DND-41 (cell line): ENCODE data around the gene RPL36AL.
A peak's percentile ranks its signal among the peaks of the same experiment; 100 is the strongest.
"Not testable (repeated sequence)": the region's sequence is repeated elsewhere in the genome, so short reads cannot be mapped to it uniquely, and the experiment has no call there.

Experiments
- ATAC-seq: fragments of 200-7000 bp; cut with Tn5 transposase; 3 replicates; pipeline ENCODE4 v1.9.1; 2021; ENCODE audit warnings: low read depth; ENCODE audit not compliant: insufficient read depth
- DNase-seq: peaks from one replicate; pipeline ENCODE4 v3.0.0-alpha.2; 2020
- H2AFZ ChIP-seq: 2 replicates; pipeline ENCODE4 v1.6.0; 2012; ENCODE audit warnings: low read depth, low read length
- H3K27ac ChIP-seq: 2 replicates; pipeline ENCODE4 v1.5.1; 2012; ENCODE audit warnings: low read length, inconsistent platforms
- H3K27me3 ChIP-seq: fragments of 200-600 bp; sonication (generic); 2 replicates; pipeline ENCODE4 v1.6.0; 2012; ENCODE audit warnings: low read length, mild to moderate bottlenecking, inconsistent platforms; ENCODE audit not compliant: insufficient read depth, poor library complexity
- H3K36me3 ChIP-seq: 2 replicates; pipeline ENCODE4 v1.5.1; 2012; ENCODE audit warnings: low read length, inconsistent platforms; ENCODE audit not compliant: insufficient read depth
- H3K4me1 ChIP-seq: 2 replicates; pipeline ENCODE4 v1.5.1; 2012; ENCODE audit warnings: mild to moderate bottlenecking, low read length; ENCODE audit not compliant: insufficient read depth
- H3K4me2 ChIP-seq: 2 replicates; pipeline ENCODE4 v1.6.0; 2012; ENCODE audit warnings: mild to moderate bottlenecking, moderate library complexity, low read length, inconsistent platforms; ENCODE audit not compliant: insufficient read depth
- H3K4me3 ChIP-seq, 2 experiments: fragments of 200-600 bp in 1 of 2; shearing (Covaris generic) in 1 of 2; 2 replicates each; pipeline ENCODE4 v1.5.1; 2012 to 2016; ENCODE audit warnings: inconsistent platforms in 2 of 2, low read length in 2 of 2, mild to moderate bottlenecking in 2 of 2, low read depth in 1 of 2, moderate library complexity in 1 of 2
- H3K79me2 ChIP-seq: 2 replicates; pipeline ENCODE4 v1.6.0; 2012; ENCODE audit warnings: low read length, inconsistent platforms; ENCODE audit not compliant: insufficient read depth
- H3K9ac ChIP-seq: 2 replicates; pipeline ENCODE4 v1.6.0; 2012; ENCODE audit warnings: low read depth, mild to moderate bottlenecking, inconsistent platforms, low read length, moderate library complexity
- H3K9me3 ChIP-seq: 2 replicates; pipeline ENCODE4 v1.5.1; 2012; ENCODE audit warnings: low read length, moderate library complexity, mild to moderate bottlenecking, inconsistent platforms; ENCODE audit not compliant: insufficient read depth, severe bottlenecking
- H4K20me1 ChIP-seq: 2 replicates; pipeline ENCODE4 v1.6.0; 2012; ENCODE audit warnings: low read length; ENCODE audit not compliant: insufficient read depth
- CTCF ChIP-seq: IDR thresholded peaks from 2 replicates; pipeline ENCODE4 v1.5.1; 2012; ENCODE audit warnings: borderline replicate concordance, low read length, moderate library complexity, mild to moderate bottlenecking; ENCODE audit not compliant: poor library complexity, severe bottlenecking; ENCODE audit errors: extremely low read depth
- EZH2 ChIP-seq: IDR thresholded peaks from 3 replicates; pipeline ENCODE4 v1.6.1; 2012; ENCODE audit warnings: borderline replicate concordance, low read depth, mild to moderate bottlenecking, moderate library complexity, low read length, inconsistent platforms; ENCODE audit not compliant: severe bottlenecking

Gene RPL36AL

GRCh38 chr14:49619730-49620129 is 696 bp downstream of the RPL36AL start:
- TF ChIP-seq CTCF (no peak), EZH2 (no peak)
- H3K27ac ChIP-seq = peak overlapping the region; percentile 88
- peaks cover 54% of the 10 kb centered on the region for H3K4me1 ChIP-seq
- DNase-seq = no peak
- H2AFZ ChIP-seq = peak overlapping the region; percentile 79
- peaks cover 87% of the 10 kb centered on the region for H3K79me2 ChIP-seq
- H3K27me3 ChIP-seq = no peaks in the 10 kb centered on the region
- H3K9ac ChIP-seq = peak overlapping the region; percentile 87
- H4K20me1 ChIP-seq = peaks cover 31% of the 10 kb centered on the region
- no peaks in the 10 kb centered on the region for H3K9me3 ChIP-seq
- peaks cover 68% of the 10 kb centered on the region for H3K36me3 ChIP-seq
- peak overlapping the region; percentile 90 for H3K4me2 ChIP-seq
- peak overlapping the region; percentile 67 to 72 for H3K4me3 ChIP-seq
- ATAC-seq = no peak

GRCh38 chr14:49619273-49619672 is 1.2 kb downstream of the RPL36AL start:
- H3K9ac ChIP-seq = peak overlapping the region; percentile 87
- ATAC-seq, H3K27me3 ChIP-seq, H3K9me3 ChIP-seq, DNase-seq, H2AFZ ChIP-seq: not testable (repeated sequence)
- peaks cover 31% of the 10 kb centered on the region for H4K20me1 ChIP-seq
- peak overlapping the region; percentile 90 for H3K4me2 ChIP-seq
- H3K36me3 ChIP-seq = peaks cover 68% of the 10 kb centered on the region
- peak overlapping the region; percentile 67 to 72; a peak in 3 of 4 replicates for H3K4me3 ChIP-seq
- peaks cover 88% of the 10 kb centered on the region for H3K79me2 ChIP-seq
- peak overlapping the region; percentile 88 for H3K27ac ChIP-seq
- peaks cover 51% of the 10 kb centered on the region for H3K4me1 ChIP-seq

- no peaks in the 10 kb centered on the region for H3K9me3 ChIP-seq
- H3K4me2 ChIP-seq = peak overlapping the region; percentile 90
- H3K79me2 ChIP-seq = peaks cover 82% of the 10 kb centered on the region
- H3K27me3 ChIP-seq = no peaks in the 10 kb centered on the region
- H3K36me3 ChIP-seq = peaks cover 70% of the 10 kb centered on the region
- H4K20me1 ChIP-seq = peaks cover 31% of the 10 kb centered on the region
- no peak overlapping the region for H3K4me3 ChIP-seq
- 0 out of 2 replicates have a peak overlapping the region, but pooled peaks have one; percentile 87 for H3K9ac ChIP-seq
- no peak overlapping the region for H3K27ac ChIP-seq
- peaks cover 38% of the 10 kb centered on the region for H3K4me1 ChIP-seq
- no peak for DNase-seq
- TF ChIP-seq CTCF (no peak), EZH2 (no peak)
- no peak for ATAC-seq
- H2AFZ ChIP-seq = no peak overlapping the region
These were observed 2.4 kb downstream of the RPL36AL start for GRCh38 chr14:49617852-49618519.

- Histone ChIP-seq H3K9ac (no peak overlapping the region), H2AFZ (no peak overlapping the region), H4K20me1 (peaks cover 23% of the 10 kb centered on the region; the same call in 1 of the 2 replicates), H3K4me2 (no peak overlapping the region), H3K9me3 (no peaks in the 10 kb centered on the region), H3K4me1 (peaks cover 23% of the 10 kb centered on the region), H3K36me3 (peaks cover 71% of the 10 kb centered on the region), H3K27me3 (no peaks in the 10 kb centered on the region), H3K79me2 (peaks cover 81% of the 10 kb centered on the region), H3K4me3 (no peak overlapping the region), H3K27ac (no peak overlapping the region)
- DNase-seq (no peak), ATAC-seq (no peak)
- no peak for TF ChIP-seq CTCF
- no peak for TF ChIP-seq EZH2
These were observed 4.7 kb downstream of the RPL36AL start for GRCh38 chr14:49615776-49616175.
